GM18907 (cell line): Measurements from ENCODE around the gene CADPS.

Experiments
- ATAC-seq: cut with Tn5 transposase; IDR thresholded peaks from one replicate; pipeline ENCODE4 v1.9.1; 2021; ENCODE audit warnings: mild to moderate bottlenecking, moderate library complexity; ENCODE audit not compliant: unreplicated experiment

The CADPS gene

DNA sequence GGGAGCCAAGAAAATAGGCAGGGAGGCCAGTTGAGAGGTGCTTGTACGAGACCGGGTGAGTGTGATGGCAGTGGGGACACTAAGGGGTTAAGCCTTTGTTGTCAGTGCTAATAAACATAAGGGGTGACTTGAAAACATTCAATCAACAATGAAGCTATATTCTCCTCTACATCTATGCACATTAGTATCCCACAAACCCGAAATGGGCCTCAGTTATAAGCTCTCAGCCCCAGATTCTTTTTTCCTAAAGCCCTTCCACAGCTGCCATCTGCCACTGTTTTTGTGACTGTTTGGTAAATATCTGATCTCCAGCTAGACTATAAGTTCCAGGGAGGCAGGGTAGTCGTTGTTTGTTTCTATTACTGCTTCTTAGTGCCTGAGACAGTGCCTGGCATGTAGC lies 118.2 kb downstream of the CADPS start:
- ATAC-seq = no peak

DNA sequence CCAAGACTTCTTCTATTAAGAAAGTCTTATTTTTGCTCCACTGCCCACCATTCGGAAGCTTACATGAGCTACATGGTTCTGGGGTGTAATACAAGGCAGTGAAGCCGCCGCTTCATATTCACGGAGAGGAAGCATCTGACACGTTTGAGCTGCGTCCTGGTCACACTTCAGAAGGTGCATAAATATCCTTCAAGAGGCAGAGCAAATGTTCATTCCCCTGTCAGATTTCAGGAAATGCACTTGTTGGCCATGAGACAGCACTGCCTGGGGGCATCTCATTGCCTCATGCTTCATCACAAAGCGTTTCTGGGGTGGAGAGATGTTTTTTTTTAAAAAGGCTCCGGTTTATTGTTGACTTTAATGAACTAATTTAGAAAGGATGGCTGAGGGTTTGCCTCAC lies 119.9 kb downstream of the CADPS start:
- ATAC-seq = no peak

DNA sequence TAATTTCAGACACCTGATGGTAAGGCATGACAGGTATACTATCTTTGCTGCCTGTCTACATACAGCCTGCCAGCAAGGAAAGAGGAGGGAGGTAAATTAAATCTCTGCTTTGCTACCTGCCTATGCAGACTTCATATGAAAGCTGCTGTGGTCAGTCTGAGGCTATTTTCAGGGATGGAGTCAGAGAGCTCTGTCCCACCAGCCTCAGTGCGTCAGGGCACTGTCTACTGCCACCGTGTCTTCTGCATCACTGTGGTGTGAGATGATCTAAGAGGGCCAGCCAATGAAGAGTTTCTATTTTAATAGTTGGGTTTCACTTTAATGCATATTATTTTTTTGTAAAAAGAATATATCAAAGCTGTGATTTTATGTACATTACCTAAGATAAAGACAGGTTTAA lies 125.6 kb downstream of the CADPS start:
- no peak for ATAC-seq

DNA sequence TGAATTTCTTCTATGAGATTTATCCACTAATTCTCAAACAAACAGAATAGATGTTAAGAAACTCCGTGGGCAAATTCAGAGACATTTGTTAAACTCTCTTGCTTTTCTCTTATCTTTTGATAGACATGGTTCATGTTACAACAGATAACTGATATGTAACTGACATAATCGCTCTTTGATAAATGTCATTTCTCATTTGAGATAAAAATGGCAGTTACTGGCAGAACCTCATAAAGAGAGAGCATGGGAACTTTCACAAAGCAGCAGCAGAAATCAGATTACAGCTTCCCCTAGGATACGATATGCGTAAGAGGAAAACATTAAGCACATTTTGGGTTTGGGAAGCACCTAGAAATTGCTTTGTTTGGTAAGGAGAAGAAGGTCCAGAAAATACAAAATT lies 126.1 kb downstream of the CADPS start:
- ATAC-seq = no peak

DNA sequence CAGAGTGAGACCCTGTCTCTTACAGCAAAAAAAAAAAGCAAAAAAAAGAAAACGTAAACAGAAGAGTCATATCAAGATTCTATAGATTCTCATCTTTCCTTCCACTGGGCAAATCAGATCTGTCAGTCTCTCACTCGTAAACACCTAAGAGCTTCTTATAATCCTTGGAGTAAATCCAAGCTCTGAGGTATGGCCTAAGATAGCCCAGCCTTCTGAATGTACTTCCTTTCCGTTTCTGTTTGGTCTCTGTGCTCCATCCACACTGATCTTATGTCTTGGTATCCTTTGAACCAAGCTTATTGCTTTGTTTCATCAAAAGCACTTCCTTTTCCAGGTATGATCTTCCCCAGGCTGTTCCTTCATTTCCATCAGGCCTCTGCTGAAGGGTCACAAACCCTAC lies 137.8 kb downstream of the CADPS start:
- ATAC-seq = no peak

DNA sequence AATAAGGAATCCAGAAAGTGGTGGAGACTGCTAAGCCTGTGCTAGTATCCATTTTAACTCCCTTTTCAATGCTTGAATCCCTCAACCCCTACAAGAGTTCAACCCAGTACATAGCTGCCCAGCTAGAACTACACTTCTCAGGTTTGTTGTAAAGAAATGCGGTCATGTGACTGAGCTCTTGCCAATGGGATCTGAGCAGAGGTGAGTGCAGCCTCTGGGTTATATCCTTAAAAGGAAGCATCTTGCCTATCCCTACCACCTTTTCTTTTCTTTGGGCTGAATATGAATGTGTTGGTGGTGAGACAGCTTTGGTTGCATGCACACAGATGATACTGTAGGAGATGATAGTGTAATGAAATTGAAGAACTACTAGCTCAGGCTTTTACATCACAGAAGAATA lies 139.7 kb downstream of the CADPS start:
- ATAC-seq = no peak

DNA sequence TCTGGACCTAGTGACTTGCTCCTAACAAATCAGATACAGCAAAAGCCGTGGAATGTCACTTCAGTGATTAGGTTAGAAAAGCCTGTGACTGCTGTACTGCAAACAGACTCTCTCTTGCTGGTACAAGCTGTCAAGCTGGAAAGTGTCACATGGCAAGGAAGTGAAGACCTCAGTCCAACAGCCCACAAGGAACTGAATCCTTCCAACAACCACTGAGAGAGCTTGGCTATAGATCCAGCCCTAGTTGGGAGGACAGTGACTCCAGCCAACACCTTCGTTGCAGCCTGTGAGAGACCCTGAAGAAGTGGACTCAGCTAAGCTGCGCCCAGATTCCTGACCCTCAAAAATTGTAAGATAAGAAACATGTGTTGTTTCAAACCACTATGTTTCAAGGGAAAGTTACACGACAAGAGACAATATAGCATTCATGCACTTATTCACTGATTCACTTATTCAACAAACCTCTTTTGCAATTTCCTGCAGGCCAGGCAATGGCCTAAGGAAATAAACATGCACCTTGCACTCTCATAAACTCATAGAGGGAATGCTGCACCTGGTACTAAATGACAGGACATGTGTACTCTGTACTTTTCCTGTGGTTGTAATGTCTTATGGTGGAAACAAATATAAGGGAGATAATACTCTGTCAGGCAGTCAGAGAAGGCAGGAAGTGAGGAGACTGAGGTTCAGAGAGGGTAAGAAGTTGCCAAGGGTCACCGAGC lies 142.9 kb downstream of the CADPS start:
- ATAC-seq = no peak

DNA sequence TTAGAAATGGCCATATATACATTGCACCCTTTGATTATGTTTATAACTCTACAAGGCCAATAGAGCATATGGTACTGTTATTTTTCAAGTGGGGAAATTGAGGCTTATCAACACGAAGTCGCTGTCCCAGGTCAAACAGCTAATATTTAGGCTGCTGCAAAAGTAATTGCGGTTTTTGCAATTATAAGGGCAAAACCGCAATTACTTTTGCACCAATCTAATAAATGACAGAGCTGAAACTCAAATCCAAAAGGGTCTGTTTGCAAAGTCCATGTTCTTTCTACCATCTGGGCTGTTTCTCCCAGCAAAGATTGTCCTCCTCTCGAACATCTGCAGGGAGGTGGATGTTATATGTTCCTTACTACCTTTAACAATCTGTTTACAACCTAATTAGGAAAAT lies 147.2 kb downstream of the CADPS start:
- no peak for ATAC-seq

DNA sequence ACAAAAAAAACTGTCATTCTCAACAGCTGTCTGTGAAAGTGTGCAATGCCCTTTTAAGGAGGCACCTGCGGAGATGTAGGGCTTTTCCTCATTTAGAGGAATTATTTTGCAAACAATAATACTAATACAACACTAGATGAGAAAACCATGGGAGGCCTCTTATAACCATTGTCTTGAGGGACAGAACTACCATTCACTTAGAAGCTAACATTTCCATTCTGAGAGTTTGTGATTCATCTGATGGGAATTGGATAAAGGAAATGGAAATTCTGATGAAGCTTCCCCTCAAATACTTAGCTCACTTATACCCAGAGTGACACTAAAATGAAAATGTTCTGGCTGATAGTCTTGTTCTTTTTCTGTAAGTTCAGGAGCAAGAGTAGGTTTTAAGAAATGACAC lies 147.7 kb downstream of the CADPS start:
- ATAC-seq = no peak

DNA sequence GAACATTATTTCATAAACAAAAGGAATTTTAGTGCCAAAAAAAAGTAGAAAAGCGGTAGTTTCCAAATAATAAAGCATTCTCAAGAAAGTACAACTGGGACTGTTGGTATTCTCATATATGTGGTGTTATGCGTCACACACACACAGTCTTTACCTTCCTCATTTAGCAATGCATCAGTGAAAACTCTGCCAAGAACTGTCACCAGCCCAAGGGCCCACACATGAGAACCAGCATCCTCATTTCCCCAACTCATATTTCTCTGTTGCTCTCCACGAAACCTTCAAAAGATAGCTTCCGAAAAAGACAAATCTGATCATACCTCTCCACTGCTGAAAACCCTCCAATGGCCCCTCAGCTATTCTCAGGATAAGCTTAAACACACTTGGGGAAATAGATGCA lies 150.7 kb downstream of the CADPS start:
- no peak for ATAC-seq

DNA sequence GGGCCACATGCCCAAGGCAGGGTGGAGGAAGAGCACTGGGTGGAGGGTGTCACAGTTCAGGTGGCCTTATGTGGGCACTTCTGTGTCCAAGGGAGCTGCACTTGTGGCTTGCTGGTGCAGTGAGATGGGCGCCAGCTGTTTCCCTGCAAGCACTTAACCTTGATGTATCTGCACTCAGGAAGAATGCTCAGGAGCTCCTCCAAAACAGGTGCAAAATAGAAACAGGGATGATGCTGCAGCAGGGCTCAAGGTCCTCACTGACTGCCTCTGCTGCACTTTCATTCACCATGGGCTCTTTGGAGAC lies 151.3 kb downstream of the CADPS start:
- ATAC-seq = no peak

DNA sequence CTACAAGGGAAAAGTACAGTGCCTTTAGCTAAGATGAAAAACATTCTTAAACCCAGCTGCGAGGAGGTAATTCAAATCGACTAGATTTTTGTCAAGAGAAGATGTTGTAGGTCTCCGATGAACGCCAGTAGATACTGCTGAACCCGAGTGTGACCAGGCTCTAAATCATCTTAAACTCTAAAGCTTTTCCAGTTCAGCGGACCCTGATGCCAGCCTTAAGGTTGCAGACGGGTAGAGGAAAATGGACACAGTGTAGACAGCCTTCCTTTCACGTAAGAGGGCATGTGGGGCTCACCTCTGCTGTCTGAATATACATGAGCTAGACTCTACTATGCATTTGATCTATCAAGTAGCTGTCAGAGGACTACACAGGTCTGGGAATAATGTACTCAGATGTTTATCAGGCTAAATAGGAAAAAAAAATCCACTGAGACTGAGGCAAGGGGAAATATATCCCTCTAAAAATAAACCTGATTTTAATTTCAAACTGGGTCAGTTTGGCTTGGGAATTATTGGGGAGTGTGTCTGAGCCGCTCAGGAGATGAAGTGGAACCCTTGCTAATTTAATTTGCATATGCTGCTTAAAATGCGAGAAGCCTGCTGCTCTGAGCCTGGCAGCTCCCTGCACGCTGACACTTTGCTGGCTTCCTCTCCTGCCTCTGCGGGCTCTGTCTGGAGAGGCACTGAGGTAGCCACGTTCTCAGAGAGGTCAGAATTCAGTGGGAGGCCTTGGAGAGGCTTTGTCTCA lies 151.9 kb downstream of the CADPS start:
- no peak for ATAC-seq

DNA sequence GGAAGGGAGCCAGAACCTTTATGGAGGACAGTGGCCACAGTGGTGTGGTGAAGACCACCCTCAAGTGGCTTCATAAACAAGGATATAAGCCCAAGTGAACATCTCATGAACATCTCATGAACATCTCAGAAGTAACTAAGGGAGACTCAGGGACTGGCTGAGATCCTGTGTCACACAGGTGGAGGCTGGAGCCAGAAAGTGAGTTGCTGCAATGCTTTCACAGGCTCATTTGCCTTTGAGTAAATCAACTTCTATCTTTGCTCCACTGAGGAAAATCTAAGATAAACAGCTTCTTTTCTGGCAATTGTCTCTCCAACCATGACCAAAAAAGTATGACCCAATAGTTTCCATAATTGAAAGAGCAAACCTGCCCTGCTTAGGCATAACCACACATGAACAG lies 152.9 kb downstream of the CADPS start:
- ATAC-seq = no peak

DNA sequence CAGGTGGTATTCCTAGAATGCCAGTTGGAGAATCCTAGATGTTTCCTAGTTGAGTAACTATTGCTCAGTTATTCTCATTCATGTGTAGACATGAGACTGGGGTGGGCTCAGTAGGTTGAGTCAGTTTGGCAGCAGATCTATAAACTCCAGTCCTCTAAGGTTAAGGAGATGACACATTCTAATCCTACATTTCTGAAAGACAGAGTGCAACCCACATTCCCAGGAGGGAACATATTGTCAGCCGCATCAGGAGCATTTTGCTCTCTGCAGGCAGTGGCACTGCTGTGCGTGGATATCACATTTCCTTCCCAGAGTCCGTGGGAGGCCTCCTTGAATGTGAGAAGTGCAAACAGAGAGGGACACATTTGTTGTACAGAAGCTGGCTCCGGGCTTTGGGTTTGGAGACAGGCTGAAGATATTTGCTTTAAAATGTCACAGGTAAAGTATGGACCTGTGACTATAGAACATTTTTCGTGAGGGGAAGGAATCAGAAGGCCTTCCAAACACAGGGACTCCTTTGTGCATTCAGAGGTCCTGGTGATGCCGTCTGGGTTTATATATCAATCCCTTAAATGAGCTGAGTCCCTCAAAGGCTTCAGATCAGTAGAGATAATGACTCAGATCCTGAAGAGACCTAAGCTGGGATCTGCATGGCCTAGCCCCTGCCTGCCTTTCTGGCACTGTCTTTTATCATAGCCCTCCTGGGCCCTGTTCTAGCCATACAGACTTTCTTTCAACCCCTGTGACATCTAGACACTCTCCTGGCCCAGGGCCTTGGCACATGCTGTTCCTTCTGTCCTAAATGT lies 156.5 kb downstream of the CADPS start:
- no peak for ATAC-seq

DNA sequence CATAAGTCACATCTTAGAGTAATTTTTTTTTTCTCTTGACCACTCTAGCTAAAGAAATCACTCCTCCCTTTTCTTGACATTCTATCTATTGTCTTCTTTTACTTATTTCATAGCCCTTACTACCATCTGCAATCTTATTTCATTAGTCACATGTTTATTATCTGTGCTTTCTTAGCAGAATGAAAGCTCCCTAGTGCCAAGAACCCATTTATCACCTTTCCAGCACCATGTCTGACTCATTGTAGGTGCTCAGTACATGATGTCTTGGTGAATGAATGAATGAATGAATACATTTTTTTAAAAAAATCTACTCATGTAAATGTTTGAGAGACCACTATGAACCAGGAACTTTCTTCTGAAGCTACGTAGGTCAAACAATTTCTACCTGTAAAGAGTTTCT lies 157.2 kb downstream of the CADPS start:
- ATAC-seq = no peak

DNA sequence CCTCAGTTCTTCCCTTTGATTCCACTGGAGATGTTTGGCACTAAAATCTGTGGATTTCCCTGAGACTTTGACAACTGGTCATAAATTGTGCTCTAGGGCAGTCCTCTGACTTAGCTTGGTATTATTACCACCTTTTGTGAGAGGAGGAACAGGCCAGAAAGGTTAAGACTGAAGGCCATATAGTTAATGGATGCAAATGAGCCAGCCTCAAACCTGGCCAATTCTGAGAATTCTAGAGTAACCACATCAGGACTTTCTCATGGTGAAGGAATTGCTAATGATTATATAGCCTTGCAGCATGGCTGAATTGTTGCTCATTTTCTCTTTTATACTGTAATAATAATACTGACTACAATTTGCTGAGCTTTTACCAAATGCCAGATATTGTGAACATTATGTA lies 162.5 kb downstream of the CADPS start:
- no peak for ATAC-seq

DNA sequence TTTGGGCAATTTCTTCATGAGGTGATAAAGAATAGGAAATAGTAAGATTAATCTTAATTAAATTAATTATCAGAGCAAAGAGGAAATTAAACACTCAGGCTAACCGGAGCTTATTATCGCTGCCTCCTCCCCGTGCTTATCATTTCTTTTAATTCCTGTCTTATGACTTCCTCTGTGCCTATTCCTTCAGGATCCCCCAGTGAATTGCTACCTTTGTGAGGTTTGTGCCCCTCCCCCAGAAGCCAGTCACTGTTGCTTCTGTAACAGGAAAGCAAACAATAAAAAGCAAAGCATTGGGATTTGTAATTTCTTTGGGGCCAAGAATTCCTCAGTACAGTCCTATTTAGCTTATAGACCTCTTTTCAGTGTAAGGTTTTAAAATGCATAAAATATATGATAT lies 164.5 kb downstream of the CADPS start:
- no peak for ATAC-seq

DNA sequence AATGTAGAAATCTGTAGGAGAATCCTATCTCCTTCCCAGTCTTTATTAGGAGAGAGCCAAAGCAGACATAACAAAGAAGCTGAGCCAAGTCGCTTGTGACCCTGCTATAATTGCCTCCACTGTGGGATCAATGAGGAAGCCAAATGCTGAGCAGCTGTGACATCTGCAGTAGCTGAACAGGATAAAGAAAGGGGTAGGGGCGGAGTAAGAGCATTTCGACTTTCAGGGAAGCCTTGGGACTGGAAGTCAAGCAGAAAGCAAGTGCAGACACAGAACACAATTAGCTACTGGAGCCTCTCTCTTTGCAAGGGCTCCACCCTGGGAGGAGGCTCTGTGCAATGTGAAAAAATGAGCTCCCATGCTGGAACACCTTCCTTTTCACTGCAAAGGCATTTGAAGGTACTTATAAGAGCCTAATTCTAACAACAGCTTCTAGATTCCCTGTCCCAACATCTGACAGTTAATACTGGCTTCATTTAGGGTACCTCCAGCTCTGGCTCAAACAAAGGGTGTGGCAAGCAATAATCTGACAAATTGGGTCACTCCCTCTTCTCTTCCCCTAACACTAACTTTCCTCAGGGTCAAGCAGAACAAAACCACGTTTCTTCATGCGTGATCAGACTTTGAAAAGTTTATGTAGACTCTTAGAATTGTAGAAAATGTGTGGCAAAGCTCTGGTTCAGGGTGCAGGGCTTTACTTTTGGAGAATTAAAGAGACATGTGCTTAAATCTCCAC lies 166.4 kb downstream of the CADPS start:
- no peak for ATAC-seq

DNA sequence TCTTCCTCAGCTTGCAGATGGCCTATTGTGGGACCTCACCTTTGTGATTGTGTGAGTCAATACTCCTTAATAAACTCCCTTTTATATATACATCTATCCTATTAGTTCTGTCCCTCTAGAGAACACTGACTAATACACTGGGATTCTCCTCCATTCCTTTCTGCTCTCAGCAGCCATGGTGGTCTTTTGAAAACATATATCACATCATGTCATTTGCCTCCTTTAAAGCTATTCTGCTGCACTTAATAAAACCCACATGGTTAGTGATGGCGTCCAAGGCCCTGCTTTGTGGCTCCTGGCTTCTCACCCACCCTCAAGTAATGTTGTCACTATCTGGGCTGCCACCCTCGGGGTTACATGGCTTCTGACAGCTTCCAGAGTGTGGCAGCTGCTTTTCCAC lies 169.5 kb downstream of the CADPS start:
- ATAC-seq = no peak

DNA sequence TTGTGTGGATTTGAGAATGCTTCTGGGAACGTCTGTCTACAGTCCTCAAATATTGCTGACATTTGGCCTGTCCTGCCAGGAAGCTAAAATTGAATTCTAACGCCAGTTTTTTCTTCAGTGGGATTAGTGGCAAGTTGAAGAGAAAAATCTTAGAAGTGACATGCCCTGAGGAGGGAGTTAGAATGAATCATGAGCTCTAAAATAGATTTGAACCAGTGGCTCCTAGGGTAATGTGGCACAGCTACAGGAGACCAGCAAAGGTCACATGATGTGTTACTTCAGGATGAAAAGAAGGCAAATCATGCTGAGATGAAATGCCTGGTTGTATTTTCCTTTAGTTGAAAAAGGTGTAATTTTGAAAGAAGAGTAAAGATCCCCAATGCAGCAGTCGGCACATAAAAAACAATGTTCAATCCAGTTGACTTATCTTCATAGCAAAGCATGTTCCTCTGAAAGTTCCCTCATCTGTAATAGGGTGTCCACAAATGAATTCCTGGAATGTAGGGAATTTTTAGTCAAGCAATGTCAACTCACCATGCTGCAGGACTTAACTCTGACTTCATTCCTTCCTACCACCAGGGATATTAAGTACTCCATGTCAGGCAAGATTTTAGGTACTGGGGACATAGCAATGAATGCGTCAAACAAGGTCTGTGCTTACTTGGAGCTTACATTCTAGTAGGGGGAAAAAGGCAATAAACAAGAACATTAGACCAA lies 171.6 kb downstream of the CADPS start:
- ATAC-seq = no peak

DNA sequence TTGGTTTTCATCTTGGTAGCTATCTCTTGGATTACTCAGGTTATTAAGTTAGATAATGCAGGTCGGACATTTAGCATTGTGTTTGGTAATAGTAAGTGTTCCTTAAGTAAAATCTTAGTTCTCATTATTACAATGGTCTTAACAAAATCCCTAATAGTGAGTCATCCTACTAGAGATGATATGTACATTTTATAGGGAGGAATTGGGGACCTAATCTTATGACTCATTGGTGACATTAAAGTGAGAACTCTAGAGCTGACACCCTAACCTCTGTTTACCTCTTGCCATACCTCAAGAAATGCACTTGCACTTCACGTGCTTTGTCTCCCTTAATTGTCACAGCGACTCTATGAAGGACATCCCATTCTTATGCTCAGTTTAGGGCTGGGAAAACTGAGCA lies 174.9 kb downstream of the CADPS start:
- ATAC-seq = no peak
